Stimulated activated CD8-positive, alpha-beta memory T cell treated with anti-CD3 and anti-CD28 coated beads, Interleukin-12 subunit alpha, Interleukin-12 subunit beta, amount 100 ng/mL, for 1 hour (primary cell): ENCODE results near the gene RBM15B.

Source experiments
- DNase-seq: peaks from one replicate; pipeline ENCODE4 v3.0.0-alpha.2; 2020; ENCODE audit warnings: low read depth

Gene RBM15B

DNA sequence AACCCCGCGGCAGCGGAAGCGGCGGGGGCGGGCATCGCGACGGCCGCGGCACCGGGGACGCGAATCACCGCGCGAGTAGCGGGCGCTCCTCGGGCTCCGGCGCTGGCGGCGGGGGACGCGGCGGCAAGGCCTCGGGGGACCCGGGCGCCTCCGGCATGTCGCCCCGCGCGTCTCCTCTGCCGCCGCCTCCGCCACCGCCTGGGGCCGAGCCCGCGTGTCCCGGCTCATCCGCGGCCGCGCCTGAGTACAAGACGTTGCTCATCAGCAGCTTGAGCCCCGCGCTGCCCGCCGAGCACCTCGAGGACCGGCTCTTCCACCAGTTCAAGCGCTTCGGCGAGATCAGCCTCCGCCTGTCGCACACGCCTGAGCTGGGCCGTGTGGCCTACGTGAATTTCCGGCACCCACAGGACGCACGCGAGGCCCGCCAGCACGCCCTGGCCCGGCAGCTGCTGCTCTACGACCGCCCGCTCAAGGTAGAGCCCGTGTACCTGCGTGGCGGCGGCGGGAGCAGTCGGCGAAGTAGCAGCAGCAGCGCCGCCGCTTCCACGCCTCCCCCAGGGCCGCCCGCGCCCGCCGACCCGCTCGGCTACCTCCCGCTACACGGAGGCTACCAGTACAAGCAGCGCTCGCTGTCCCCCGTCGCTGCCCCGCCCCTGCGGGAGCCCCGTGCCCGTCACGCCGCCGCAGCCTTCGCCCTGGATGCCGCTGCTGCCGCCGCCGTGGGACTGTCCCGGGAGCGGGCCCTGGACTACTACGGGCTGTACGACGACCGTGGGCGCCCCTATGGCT lies 675 bp downstream of the RBM15B start:
- DNase-seq: no peak

DNA sequence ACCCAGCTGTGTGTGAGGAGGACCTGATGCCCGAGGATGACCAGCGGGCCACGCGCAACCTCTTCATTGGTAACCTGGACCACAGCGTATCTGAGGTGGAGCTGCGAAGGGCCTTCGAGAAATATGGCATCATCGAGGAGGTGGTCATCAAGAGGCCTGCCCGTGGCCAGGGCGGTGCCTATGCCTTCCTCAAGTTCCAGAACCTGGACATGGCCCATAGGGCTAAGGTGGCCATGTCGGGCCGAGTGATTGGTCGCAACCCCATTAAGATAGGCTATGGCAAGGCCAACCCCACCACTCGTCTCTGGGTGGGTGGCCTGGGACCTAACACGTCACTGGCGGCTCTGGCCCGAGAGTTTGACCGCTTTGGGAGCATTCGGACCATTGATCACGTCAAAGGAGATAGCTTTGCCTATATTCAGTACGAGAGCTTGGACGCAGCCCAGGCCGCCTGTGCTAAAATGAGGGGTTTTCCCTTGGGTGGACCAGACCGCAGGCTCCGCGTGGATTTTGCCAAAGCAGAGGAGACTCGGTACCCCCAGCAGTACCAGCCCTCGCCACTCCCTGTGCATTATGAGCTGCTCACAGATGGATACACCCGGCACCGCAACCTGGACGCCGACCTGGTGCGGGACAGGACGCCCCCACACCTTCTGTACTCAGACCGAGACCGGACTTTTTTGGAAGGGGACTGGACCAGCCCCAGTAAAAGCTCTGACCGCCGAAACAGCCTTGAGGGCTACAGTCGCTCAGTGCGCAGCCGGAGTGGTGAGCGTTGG lies 1.5 kb downstream of the RBM15B start:
- no peak for DNase-seq

DNA sequence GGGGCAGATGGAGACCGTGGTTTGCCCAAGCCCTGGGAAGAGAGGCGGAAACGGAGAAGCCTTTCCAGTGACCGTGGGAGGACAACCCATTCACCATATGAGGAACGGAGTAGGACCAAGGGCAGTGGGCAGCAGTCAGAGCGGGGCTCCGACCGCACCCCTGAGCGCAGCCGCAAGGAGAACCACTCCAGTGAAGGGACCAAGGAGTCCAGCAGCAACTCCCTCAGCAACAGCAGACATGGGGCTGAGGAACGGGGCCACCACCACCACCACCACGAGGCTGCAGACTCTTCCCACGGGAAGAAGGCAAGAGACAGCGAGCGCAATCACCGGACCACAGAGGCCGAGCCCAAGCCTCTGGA lies 2.0 kb downstream of the RBM15B start:
- no peak for DNase-seq

DNA sequence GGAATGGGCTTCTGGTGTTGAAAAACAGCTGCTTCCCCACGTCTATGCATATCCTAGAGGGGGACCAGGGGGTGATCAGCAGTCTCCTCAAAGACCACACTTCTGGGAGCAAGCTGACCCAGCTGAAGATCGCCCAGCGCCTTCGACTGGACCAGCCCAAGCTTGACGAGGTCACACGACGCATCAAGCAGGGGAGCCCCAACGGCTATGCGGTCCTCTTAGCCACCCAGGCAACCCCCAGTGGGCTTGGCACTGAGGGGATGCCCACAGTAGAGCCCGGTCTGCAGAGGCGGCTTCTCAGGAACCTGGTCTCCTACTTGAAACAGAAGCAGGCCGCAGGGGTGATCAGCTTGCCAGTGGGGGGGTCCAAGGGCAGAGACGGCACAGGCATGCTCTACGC lies 2.5 kb downstream of the RBM15B start:
- DNase-seq: no peak

DNA sequence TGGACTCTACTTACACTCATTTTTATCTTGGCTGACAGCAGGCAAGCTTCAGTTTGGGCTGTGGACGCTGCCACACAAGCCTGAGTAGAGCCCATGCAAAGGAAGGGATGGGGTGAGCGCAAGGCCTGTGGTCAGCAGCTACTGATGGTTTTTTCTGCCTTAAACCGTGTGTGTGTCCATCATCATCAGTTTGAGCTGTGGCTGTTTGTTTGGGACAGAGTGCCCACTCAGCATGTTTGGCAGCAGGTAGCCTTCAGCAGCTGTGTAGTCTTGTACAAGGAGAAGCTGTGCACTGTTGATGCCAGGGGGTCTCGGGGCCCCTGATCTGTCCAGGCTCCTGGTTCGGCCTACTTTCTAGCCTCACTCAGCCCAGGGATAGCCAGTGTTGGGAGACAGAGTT lies 3.5 kb downstream of the RBM15B start:
- DNase-seq: no peak

DNA sequence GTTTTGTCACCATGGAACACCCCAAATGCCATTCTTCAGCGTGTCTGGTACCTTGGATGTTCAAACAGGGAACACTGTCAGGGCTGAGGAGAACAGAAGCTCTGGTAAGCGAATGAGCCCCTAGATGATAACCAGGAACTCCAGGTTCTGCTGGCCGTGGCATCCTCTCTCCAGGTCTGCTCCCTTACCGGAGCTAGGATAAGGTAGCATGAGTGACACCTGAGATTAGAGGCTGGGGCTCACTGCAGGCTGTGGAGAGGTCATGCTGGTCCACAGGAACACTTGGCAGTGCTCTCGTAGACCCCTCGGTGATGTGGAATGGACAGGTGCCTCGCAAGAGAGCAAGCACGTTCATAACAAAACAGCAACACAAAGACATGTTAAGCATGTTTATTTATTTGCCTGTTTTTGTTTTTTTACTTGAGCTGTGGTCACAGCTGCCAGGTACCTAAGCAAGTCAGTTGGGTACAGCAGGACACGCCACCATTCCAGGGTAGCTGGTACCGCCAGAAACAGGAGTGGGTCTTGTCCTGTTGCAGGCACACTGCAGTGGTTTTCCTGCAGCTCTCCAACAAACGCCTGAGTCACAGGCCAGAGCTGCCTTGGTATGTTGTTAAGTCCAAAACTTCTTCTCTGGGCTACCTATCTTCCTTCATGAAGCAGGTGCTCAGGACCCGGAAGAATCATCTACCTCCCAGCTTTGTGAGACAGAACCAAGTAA lies 4.6 kb downstream of the RBM15B start:
- no peak for DNase-seq

DNA sequence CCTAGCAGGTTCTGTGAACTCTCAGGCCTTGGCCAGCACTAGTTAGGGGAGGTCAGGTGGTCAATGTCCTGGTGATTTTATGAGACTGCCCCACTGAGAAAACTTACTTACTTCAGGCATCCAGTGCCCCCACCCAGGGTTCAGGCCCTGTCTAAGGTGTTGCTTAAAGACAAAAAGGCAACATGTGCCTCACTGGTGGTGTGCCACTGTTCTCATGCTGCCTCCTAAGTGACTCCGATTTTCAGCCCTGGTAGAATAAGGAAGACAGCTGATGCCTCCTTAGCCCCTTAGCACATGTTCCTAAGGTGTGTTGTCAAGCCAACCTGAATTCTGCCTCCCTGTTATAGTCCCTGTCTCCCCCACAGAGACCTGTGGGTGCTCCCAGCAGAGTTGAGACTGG lies 5.3 kb downstream of the RBM15B start:
- no peak for DNase-seq

DNA sequence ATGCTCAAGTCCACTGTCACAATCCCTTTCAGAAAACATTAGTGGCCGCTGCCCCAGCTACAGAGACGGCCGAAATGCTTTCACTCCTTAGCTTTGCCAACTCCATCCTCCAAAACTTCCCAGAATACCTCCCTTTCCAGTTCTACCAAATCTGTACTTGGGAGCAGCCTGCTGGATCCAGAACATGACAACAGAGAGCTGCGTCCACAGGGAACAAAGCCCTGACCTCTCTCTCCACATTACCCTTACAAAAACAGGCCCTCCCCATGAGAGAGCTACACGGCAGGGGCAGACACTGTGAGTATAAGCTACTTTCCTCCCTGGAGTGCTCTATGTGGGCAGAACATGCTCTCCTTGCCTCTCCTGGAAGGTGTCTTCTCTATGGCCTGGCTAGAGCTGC lies 6.3 kb downstream of the RBM15B start:
- no peak for DNase-seq

DNA sequence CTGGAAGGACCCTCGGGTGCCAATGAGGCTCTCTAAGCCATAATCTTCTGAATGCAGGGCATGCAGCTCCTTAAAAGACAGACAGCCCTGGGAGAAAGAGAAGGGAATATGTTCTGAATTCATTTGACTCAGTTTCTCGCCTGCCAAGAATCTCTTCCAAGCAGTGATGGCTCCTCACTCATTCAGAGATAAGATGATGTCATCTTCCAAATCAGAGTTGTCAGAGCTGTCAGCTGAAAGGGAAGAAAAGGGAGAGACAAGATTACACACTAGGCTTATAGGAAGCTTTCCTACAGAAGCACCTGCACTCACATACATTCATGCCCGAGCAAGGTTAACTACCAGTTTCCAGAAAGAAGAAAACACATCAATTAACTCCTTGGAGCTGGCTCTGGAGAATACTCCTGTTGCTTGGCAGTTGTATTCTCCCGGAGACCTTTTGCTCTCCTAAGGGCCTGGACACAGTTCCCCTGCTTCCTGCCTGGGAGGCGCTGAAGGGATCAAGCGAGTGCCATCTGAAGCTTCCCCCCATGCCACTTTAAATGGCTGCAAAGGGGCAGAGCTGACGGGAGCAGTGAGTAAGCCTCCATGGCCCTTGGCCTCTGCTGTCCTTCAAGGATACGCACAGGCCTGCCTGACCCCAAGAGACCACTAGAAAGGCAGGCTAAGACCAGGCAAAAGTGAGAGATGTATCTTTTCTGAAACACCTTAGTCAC lies 7.7 kb downstream of the RBM15B start:
- no peak for DNase-seq

DNA sequence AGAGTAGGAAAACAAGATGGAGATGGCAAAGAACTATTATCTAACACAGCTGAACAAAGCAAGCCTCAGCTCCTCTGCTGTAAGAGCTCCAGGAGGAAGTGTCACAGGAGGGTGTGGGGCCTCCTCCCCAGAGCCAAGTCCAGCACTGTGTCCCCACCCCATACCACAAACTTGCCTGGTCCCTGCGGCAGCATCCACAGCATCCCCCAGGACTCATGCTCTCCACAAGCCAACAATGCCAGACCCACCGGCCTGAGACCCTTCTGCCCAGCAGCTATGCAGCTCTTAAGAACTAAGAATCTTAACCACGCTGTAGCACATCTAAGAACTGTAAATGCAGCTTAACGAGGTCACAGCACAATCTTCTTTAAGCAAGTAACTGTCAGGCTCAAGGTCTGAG lies 9.1 kb downstream of the RBM15B start:
- DNase-seq: no peak

DNA sequence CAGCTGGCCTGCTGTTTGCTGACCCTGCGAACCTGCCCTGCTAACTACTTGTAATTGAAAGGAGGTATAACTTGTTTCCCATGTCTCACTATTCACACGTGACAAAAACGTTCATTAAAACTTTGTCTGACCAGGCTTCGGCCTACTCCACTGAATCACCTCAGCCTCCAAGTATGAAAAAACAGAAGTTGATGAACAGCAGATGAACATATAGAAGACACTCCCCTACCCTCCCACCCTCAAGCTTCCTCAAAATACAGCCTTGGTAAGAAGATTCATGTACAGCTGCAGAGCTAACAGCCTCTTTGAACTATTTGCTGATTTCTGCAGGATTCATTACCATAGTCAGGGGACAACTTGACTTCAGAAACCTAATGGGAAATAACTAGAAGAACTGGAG lies 10.7 kb downstream of the RBM15B start:
- DNase-seq: no peak

DNA sequence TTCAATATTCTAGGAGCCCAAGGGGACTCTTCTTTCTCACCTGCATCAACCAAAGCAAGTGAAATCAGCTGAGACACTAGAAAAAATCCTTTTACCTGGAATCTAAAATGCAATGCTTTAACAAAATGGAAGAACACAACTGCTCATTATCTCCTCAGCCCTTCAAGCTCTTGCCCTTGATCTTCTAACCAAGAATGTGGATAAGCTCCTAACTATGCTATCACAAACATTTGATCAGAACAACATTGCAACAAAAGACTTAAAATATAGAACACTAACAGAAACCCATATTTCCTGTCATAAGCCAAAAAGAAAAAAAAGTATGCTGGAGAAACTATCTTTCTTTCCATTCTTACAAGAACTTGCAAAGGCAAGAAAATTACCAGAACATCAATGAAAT lies 12.6 kb downstream of the RBM15B start:
- no peak for DNase-seq

DNA sequence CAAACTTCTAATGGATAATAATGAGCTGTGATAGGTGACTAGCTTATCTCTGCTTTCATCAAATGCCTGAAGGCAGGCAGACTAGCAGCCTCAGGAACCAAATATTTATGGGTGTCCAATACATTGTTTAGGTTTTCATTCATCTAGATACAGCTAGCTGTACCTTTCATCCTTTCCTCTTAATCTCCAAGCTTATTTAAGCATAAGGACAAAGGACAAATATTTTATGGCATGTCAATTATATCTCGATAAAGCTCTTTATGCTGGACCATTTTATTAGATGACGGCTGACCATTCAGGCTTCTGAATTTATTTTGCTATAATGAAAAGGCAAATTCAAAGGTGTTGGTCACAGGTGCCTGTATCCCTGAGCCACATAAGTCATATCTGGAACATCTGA lies 16.9 kb downstream of the RBM15B start:
- no peak for DNase-seq

DNA sequence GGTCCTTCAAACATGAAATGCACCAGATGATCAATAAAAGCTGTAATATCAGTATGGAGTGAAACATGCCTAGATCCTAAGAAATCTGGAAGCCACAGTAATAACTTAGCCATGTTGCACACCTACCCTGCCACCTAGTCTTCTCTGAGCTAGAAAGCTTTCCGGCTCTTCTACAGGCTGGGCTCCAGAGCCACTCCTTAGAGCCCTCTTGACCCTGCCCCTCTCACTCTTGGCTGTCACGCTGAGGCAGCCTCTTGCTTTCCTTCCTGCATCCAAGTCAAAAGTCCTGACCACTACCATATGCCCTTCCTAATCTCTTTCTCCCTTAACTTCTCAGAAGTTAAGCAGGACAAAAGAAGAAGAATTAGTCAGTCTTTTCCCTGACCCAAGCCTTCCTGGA lies 17.7 kb downstream of the RBM15B start:
- no peak for DNase-seq

DNA sequence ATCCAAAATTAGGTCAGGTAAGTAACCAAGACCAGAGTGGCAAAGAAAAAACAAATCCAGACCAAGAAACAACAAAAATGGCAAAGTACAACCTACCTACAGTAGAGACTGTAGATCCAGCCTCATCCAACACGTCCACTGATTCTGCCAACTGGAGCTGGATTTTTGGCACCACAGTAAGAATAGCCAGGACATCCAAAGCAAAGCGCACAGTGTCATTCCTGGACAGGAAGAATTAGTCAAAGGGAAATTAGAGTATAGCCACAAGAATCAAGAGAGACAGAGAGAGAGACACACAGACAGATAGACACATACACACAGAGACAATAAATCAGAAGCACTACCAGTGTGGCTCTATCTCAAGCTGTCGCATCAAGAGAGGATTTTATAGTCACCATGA lies 31.1 kb downstream of the RBM15B start:
- DNase-seq: no peak

DNA sequence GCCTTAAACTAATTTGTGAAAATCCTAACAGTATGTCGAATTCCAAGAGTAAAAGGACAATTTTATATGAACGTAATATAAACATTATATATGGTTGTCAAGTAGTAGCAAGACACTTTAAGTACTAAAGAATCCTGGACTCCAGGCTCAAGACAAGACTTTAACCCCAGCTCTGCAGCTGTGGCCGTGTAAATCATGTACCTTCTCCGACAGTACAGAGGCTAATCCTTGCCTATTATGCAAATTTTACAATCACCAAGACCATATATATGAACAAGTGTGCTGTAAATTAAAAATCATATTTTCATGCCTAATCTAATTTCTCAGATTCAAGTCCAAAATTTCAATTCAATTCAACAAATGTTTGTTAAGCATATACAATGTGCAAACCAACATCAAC lies 35.8 kb downstream of the RBM15B start:
- DNase-seq: no peak

DNA sequence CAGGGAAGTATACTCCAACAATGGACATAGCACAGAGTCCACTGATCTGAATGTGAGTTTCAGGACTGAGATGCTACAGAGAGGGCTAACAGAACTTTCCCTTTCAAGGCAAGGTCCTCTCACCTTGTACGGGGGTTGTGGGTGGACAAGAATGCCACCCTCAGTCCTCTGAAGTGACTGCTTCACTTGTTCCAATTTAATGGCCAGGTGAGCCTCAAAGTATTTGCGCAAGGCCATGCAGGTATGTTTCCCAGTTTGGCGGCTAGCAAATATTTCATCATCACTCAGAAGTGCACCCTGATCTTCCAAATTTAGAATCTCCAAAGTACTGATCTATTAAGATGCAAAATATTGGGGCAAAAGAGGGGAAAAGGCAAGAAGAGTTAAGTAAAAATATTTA lies 38.1 kb downstream of the RBM15B start:
- no peak for DNase-seq

DNA sequence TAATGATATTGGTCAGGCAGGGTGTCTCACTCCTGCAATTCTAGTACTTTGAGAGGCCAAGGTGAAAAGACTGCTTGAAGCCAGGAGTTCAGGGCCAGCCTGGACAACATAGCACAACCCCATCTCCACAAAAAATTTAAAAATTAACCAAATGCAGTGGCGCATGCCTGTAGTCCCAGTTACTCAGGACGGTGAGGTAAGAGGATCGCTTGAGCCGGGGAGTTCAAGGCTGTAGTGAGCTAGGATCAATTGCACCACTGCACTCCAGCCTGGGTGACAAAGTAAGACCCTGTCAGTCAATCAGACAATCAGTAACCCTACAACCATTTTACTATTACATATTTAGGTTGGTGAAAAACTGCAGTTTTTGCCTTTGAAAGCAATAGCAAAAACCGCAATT lies 43.0 kb downstream of the RBM15B start:
- DNase-seq: no peak

DNA sequence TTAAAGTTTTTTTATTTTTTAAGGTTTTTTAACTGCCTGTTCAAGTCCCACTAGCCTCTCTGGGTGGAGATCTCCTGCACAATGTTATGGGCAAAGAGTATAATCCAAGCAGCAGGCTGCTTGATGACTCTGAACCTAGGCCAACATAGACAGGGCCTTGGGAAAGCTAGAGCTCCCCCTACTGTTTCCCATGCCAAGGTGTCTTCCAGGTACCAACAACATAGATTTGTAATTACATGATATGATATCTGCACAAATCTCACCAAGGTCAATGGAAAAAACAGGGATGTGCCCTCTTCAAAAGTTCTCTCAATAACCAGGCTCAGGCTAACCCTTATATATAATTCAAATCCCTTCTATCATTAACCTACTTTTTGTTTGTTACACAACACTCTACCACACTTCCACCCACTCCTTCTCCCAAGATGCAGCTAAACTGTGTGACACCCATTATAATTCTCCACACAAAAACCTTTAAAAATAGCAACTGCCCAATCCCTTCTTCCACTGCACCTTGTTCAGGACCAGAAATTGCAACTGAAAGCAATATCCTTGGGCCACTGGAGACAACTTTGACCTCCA lies 43.8 kb downstream of the RBM15B start:
- peak; percentile 16 for DNase-seq

DNA sequence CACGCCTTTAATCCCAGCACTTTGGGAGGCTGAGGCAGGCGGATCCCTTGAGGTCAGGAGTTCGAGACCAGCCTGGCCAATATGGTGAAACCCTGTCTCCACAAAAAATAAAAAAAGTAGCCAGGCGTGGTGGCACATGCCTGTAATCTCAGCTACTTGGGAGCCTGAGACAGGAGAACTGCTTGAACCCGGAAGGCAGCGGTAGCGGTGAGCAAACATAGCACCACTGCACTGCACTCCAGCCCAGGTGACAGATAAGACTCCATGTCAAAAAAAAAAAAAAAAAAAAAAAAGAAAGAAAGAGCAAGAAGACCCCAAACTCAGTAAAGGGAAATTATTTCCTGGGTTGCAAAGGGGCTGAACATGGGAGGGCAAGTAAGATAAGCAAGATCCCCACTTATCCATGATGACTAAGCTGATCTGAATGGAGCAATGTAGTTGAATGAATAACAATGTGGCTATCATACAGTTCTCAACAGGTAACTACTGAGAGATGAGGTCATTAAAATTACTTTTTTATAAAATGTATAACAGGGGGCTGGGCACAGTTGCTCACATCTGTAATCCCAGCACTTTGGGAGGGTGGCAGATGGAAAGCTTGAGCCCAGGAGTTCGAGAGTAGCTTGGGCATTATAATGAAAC lies 46.0 kb downstream of the RBM15B start:
- DNase-seq: no peak

DNA sequence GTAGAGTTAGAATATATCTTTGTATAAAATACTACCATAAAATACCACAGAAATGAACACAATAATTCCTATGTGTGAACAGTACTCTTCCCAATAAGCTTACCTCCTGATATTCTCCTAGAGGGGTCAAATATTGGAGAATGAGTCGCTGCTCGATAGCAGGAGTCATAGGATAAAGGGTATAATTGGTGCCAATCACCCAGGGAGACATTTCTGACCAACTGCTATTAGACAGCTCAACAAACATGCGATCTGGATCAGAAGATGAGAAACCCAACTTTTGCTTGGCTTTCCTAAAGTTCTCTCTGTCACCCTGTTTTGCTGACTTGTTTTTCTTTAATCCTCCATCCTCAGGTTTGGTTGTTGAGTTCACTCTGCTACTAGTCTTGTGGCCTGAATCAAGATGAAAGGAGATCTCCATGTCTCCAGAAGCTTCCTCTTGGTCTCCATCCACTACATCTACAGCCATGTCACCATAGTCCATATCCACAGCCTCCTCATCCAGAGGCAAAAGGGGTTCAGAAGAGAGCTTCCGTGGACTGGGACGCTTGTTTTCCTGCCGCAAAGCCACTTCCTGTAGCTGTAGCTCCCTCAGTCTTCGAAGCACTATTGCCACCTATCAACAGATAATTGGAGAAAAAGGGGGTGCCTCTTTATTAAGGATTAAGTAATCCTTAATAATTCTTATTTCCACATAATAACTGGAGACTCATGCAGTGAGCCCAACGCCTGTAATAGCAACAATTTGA lies 50.4 kb downstream of the RBM15B start:
- no peak for DNase-seq
